Measurements from ENCODE around the gene MAP2.

MAP2 gene

DNA sequence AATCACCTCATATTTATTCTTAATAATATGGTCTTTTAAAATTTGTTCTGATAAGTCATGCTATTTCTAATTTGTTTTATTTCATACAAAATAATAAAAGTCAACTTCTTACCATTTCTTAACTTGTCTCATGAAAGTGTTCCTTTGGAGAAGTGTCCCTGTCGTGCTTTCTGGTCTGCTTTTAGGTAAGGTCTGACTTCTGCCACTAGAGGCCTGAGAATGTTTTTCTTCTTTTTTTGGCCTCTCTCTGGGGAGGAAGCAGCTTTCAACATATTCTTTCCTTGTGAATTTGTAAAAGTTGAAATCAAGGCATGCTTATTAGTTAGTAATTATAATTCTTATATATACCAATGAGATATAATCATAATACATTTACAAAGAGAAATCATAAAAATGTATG, 39.4 kb downstream of the MAP2 start:
- Histone ChIP-seq H3K9me3 (ENCODE audit: control extremely low read depth in 1 of 5, control insufficient read depth in 4 of 5, insufficient read depth in 2 of 5, low read depth in 1 of 5, low read length in 4 of 5) (peaks cover 0 to 4% (median 0%) of the 10 kb centered on the region in 5 experiments), H3K27ac (ENCODE audit: insufficient read depth in 1 of 2, low read depth in 1 of 2, low read length in 2 of 2, poor library complexity in 1 of 2, severe bottlenecking in 2 of 2) (no peak overlapping the region), H3K36me3 (ENCODE audit: control insufficient read depth in 4 of 4, insufficient read depth in 4 of 4, low read length in 3 of 4) (no peaks in the 10 kb centered on the region), H3K27me3 (replicated peaks in 2 of 5; ENCODE audit: control insufficient read depth in 4 of 5, insufficient read depth in 5 of 5, low read length in 4 of 5) (no peaks in the 10 kb centered on the region), H3K4me3 (ENCODE audit: control insufficient read depth in 1 of 7, extremely low read depth in 1 of 7, insufficient read depth in 4 of 7, low read depth in 2 of 7, low read length in 6 of 7) (no peak overlapping the region), H3K4me1 (ENCODE audit: control extremely low read depth in 1 of 4, control insufficient read depth in 4 of 4, insufficient read depth in 4 of 4, low read length in 3 of 4) (no peaks in the 10 kb centered on the region)
- ChIA-PET POLR2A (no interaction called here), CTCF (interaction anchor here (1.0 to 1.8 kb wide), 4 partner anchors 13 to 95 kb away, joined by 3 to 4 read pairs (median 4); no protein-coding TSS in a partner anchor)
- no CpG with 5 or more reads among the region's 1 CpG for WGBS (ENCODE audit: insufficient coverage)
- DNase-seq: peak in 2 of 3 donors; percentile 23 to 25

DNA sequence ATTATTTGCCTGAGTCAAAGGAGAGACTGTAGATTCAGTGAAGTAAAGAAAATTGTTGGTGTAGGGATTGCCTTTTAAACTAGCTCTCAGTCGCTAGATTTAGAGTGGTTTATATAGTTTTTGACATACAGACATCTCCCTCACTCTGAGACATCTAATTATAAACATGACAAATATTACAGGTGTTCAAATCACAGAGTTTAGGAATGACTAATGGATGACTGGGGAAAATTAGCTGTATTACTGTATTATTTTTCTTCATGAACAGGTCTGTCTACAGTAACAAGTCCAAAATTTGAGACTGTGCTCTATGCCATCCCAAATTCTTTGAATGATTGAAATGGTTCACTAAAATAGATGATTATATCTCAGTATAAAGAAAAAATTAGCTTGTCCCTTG, 40.0 kb downstream of the MAP2 start:
- Histone ChIP-seq H3K9me3 (ENCODE audit: control extremely low read depth in 1 of 5, control insufficient read depth in 4 of 5, insufficient read depth in 2 of 5, low read depth in 1 of 5, low read length in 4 of 5) (peaks cover 0 to 4% (median 0%) of the 10 kb centered on the region in 5 experiments), H3K27me3 (replicated peaks in 2 of 5; ENCODE audit: control insufficient read depth in 4 of 5, insufficient read depth in 5 of 5, low read length in 4 of 5) (no peaks in the 10 kb centered on the region), H3K36me3 (ENCODE audit: control insufficient read depth in 4 of 4, insufficient read depth in 4 of 4, low read length in 3 of 4) (no peaks in the 10 kb centered on the region), H3K4me1 (ENCODE audit: control extremely low read depth in 1 of 4, control insufficient read depth in 4 of 4, insufficient read depth in 4 of 4, low read length in 3 of 4) (no peaks in the 10 kb centered on the region), H3K27ac (ENCODE audit: insufficient read depth in 1 of 2, low read depth in 1 of 2, low read length in 2 of 2, poor library complexity in 1 of 2, severe bottlenecking in 2 of 2) (no peak overlapping the region), H3K4me3 (ENCODE audit: control insufficient read depth in 1 of 7, extremely low read depth in 1 of 7, insufficient read depth in 4 of 7, low read depth in 2 of 7, low read length in 6 of 7) (no peak overlapping the region)
- no peak for DNase-seq
- no CpG with 5 or more reads among the region's 1 CpG for WGBS (ENCODE audit: insufficient coverage)
- CTCF ChIA-PET: interaction anchor here (1.0 to 1.4 kb wide), 5 partner anchors 12 to 113 kb away, joined by 3 to 4 read pairs (median 3); no protein-coding TSS in a partner anchor
- POLR2A ChIA-PET: no interaction called here

DNA sequence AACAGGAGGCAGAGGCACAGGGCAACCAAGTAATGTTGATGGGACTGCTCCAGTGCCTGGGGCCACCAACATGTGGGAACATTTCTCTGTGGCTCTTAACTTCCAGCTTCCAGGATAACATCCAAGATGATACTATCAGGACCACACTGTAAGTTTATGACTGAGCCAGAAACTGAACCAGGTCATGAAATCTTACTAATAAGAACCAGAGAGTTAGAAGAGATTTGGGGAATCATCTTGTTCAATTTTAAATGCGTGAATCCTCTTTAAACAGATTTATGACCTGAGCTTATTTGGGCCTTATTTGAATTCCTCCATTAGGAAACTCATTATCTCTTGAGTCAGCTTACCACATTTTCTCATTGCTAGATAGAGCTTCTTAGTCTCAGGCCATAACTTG, 45.0 kb downstream of the MAP2 start:
- POLR2A ChIA-PET: no interaction called here
- peaks cover 0 to 4% (median 0%) of the 10 kb centered on the region in 5 experiments for H3K9me3 ChIP-seq (ENCODE audit: control extremely low read depth in 1 of 5, control insufficient read depth in 4 of 5, insufficient read depth in 2 of 5, low read depth in 1 of 5, low read length in 4 of 5)
- H3K36me3 ChIP-seq (ENCODE audit: control insufficient read depth in 4 of 4, insufficient read depth in 4 of 4, low read length in 3 of 4): no peaks in the 10 kb centered on the region
- H3K27me3 ChIP-seq (replicated peaks in 2 of 5; ENCODE audit: control insufficient read depth in 4 of 5, insufficient read depth in 5 of 5, low read length in 4 of 5): peaks cover 0 to 5% (median 0%) of the 10 kb centered on the region in 5 experiments
- no peak overlapping the region for H3K4me3 ChIP-seq (ENCODE audit: control insufficient read depth in 1 of 7, extremely low read depth in 1 of 7, insufficient read depth in 4 of 7, low read depth in 2 of 7, low read length in 6 of 7)
- peaks cover 3 to 17% (median 9%) of the 10 kb centered on the region in 4 experiments for H3K4me1 ChIP-seq (ENCODE audit: control extremely low read depth in 1 of 4, control insufficient read depth in 4 of 4, insufficient read depth in 4 of 4, low read length in 3 of 4)
- WGBS (ENCODE audit: insufficient coverage): 100% methylated on average over 1 of the region's 1 CpG
- CTCF ChIA-PET: no interaction called here
- no peak overlapping the region for H3K27ac ChIP-seq (ENCODE audit: insufficient read depth in 1 of 2, low read depth in 1 of 2, low read length in 2 of 2, poor library complexity in 1 of 2, severe bottlenecking in 2 of 2)
- DNase-seq: no peak

DNA sequence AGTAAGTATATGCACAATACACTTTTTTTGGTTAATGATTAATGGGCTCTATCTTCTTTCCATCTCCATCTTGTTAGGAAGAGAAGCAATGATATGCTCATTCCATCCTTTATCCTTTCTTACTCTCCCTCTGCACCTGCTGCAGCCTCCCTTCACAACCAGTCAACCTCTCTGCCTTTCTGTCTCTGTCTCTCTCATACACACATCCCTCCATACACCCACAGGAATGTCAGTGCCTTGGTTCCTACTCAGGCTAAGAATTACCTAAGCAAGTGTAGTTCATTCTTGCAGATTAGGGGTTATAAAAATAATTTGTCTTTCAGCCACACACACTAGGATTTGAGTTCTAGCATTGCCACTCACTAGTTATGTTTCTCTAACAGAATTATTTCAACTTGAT, 45.6 kb downstream of the MAP2 start:
- Histone ChIP-seq H3K27me3 (replicated peaks in 2 of 5; ENCODE audit: control insufficient read depth in 4 of 5, insufficient read depth in 5 of 5, low read length in 4 of 5) (peaks cover 0 to 5% (median 0%) of the 10 kb centered on the region in 5 experiments), H3K9me3 (ENCODE audit: control extremely low read depth in 1 of 5, control insufficient read depth in 4 of 5, insufficient read depth in 2 of 5, low read depth in 1 of 5, low read length in 4 of 5) (peaks cover 0 to 4% (median 0%) of the 10 kb centered on the region in 5 experiments), H3K36me3 (ENCODE audit: control insufficient read depth in 4 of 4, insufficient read depth in 4 of 4, low read length in 3 of 4) (no peaks in the 10 kb centered on the region), H3K4me3 (ENCODE audit: control insufficient read depth in 1 of 7, extremely low read depth in 1 of 7, insufficient read depth in 4 of 7, low read depth in 2 of 7, low read length in 6 of 7) (no peak overlapping the region), H3K27ac (ENCODE audit: insufficient read depth in 1 of 2, low read depth in 1 of 2, low read length in 2 of 2, poor library complexity in 1 of 2, severe bottlenecking in 2 of 2) (no peak overlapping the region), H3K4me1 (ENCODE audit: control extremely low read depth in 1 of 4, control insufficient read depth in 4 of 4, insufficient read depth in 4 of 4, low read length in 3 of 4) (peaks cover 3 to 17% (median 10%) of the 10 kb centered on the region in 4 experiments)
- DNase-seq: no peak
- ChIA-PET POLR2A (no interaction called here), CTCF (no interaction called here)

DNA sequence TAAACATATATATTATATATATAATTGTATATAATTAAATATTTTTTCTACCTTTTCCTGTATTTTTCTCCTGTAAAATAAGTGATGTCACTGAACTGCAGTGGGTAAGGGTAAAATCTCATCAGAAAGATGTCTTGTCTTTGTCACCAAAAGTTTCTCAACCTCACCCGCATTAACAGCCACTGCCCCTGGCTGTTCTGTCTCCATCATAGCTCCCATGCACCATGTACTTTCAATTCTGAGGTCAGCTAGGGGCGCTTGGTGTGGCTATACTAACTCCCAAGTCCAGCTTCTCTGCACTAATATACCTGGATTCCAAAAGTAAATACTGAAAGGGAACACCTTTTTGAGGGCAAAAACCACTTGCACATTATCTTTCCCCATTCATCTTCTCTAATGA, 46.6 kb downstream of the MAP2 start:
- POLR2A ChIA-PET: no interaction called here
- peaks cover 0 to 4% (median 0%) of the 10 kb centered on the region in 5 experiments for H3K9me3 ChIP-seq (ENCODE audit: control extremely low read depth in 1 of 5, control insufficient read depth in 4 of 5, insufficient read depth in 2 of 5, low read depth in 1 of 5, low read length in 4 of 5)
- H3K4me1 ChIP-seq (ENCODE audit: control extremely low read depth in 1 of 4, control insufficient read depth in 4 of 4, insufficient read depth in 4 of 4, low read length in 3 of 4): peaks cover 3 to 17% (median 10%) of the 10 kb centered on the region in 4 experiments
- WGBS (ENCODE audit: insufficient coverage): 100% methylated on average over 2 of the region's 2 CpGs
- no peak overlapping the region for H3K4me3 ChIP-seq (ENCODE audit: control insufficient read depth in 1 of 7, extremely low read depth in 1 of 7, insufficient read depth in 4 of 7, low read depth in 2 of 7, low read length in 6 of 7)
- no peak overlapping the region for H3K27ac ChIP-seq (ENCODE audit: insufficient read depth in 1 of 2, low read depth in 1 of 2, low read length in 2 of 2, poor library complexity in 1 of 2, severe bottlenecking in 2 of 2)
- H3K36me3 ChIP-seq (ENCODE audit: control insufficient read depth in 4 of 4, insufficient read depth in 4 of 4, low read length in 3 of 4): no peaks in the 10 kb centered on the region
- DNase-seq: no peak
- CTCF ChIA-PET: no interaction called here
- H3K27me3 ChIP-seq (replicated peaks in 2 of 5; ENCODE audit: control insufficient read depth in 4 of 5, insufficient read depth in 5 of 5, low read length in 4 of 5): peaks cover 0 to 9% (median 0%) of the 10 kb centered on the region in 5 experiments

DNA sequence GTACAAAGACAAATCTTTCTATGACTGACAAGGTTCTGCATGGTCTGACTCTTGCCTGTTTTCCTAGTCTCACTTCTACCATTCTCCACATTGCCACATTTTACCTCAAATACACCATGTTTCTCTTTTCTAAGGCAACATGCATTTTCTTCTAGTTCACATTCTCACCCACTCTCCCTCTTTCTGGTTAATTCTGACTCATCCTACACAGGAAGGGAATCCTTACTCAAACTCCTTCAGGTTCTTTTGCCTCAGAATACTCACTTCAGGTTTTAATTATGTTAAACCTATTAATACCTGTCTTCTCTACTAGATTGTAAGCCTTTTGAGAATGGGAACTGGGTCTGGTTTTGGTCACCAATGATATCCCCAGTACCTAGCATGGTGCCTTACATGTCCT, 47.2 kb downstream of the MAP2 start:
- no peaks in the 10 kb centered on the region for H3K36me3 ChIP-seq (ENCODE audit: control insufficient read depth in 4 of 4, insufficient read depth in 4 of 4, low read length in 3 of 4)
- H3K4me1 ChIP-seq (ENCODE audit: control extremely low read depth in 1 of 4, control insufficient read depth in 4 of 4, insufficient read depth in 4 of 4, low read length in 3 of 4): peaks cover 3 to 17% (median 10%) of the 10 kb centered on the region in 4 experiments
- H3K9me3 ChIP-seq (ENCODE audit: control extremely low read depth in 1 of 5, control insufficient read depth in 4 of 5, insufficient read depth in 2 of 5, low read depth in 1 of 5, low read length in 4 of 5): peaks cover 0 to 4% (median 0%) of the 10 kb centered on the region in 5 experiments
- peaks cover 0 to 10% (median under 1%) of the 10 kb centered on the region in 5 experiments for H3K27me3 ChIP-seq (replicated peaks in 2 of 5; ENCODE audit: control insufficient read depth in 4 of 5, insufficient read depth in 5 of 5, low read length in 4 of 5)
- no peak for DNase-seq
- no peak overlapping the region for H3K27ac ChIP-seq (ENCODE audit: insufficient read depth in 1 of 2, low read depth in 1 of 2, low read length in 2 of 2, poor library complexity in 1 of 2, severe bottlenecking in 2 of 2)
- POLR2A ChIA-PET: no interaction called here
- H3K4me3 ChIP-seq (ENCODE audit: control insufficient read depth in 1 of 7, extremely low read depth in 1 of 7, insufficient read depth in 4 of 7, low read depth in 2 of 7, low read length in 6 of 7): no peak overlapping the region
- CTCF ChIA-PET: no interaction called here

DNA sequence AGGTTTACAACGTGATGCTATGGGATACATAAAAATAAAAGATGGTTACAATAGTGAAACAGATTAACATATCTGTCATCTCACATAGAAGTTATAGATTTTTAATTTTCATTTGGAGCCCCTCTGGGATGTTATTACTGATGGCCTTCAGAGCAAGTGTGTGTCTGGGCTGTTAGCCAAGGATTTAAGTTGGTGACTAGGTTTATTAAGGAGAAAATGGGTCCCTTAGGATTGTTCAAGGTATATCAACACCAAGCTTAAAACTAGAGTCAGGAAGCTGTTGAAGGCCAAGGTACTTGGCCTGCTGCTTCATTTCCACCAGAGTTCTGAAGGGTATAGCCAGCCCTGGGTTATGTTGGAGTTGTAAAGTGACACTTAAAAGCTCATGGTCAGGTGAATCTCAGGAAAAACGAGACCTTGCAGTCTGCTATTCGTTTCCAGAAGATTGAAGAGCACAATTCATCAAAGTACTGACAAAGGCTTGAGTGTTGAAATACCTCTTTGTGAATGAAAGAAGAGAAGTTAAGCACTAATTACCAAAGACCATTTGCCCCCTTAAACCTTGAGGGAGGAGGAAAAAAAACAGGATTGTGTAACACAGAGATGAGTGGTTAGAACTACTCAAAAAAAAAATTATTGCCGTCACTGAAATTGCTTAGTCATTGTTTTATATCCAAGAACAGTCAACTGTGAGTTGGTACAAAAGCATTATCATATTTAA, 48.4 kb downstream of the MAP2 start:
- CTCF ChIA-PET: no interaction called here
- Histone ChIP-seq H3K27ac (ENCODE audit: insufficient read depth in 1 of 2, low read depth in 1 of 2, low read length in 2 of 2, poor library complexity in 1 of 2, severe bottlenecking in 2 of 2) (no peak overlapping the region), H3K36me3 (ENCODE audit: control insufficient read depth in 4 of 4, insufficient read depth in 4 of 4, low read length in 3 of 4) (no peaks in the 10 kb centered on the region), H3K4me3 (ENCODE audit: control insufficient read depth in 1 of 7, extremely low read depth in 1 of 7, insufficient read depth in 4 of 7, low read depth in 2 of 7, low read length in 6 of 7) (no peak overlapping the region), H3K4me1 (ENCODE audit: control extremely low read depth in 1 of 4, control insufficient read depth in 4 of 4, insufficient read depth in 4 of 4, low read length in 3 of 4) (peaks cover 3 to 17% (median 10%) of the 10 kb centered on the region in 4 experiments), H3K27me3 (replicated peaks in 2 of 5; ENCODE audit: control insufficient read depth in 4 of 5, insufficient read depth in 5 of 5, low read length in 4 of 5) (peaks cover 0 to 21% (median 10%) of the 10 kb centered on the region in 5 experiments), H3K9me3 (ENCODE audit: control extremely low read depth in 1 of 5, control insufficient read depth in 4 of 5, insufficient read depth in 2 of 5, low read depth in 1 of 5, low read length in 4 of 5) (no peaks in the 10 kb centered on the region)
- POLR2A ChIA-PET: no interaction called here
- DNase-seq: peak; percentile 61 to 87 (median 84)
- WGBS (ENCODE audit: insufficient coverage): 25% methylated on average over 2 of the region's 4 CpGs
